Neural crest cell (in vitro differentiated cells): Measurements from ENCODE around the gene GABRG3. TPM values are rescaled to one million over a fixed set of nuclear protein-coding genes. Genes with fewer than 3 reads are reported as not detected.

Experiments
- DNase-seq: peaks from one replicate; pipeline ENCODE4 v3.0.0; 2021; ENCODE audit warnings: low read depth, mixed read lengths, low spot score
- H3K27ac Mint-ChIP-seq: one replicate; pipeline ENCODE4 v1.8.0; 2021; ENCODE audit warnings: mild to moderate bottlenecking, mixed read lengths; ENCODE audit not compliant: unreplicated experiment
- H3K27me3 Mint-ChIP-seq: 2 replicates; pipeline ENCODE4 v1.8.0; 2021; ENCODE audit warnings: low read depth, mild to moderate bottlenecking, mixed read lengths
- H3K36me3 Mint-ChIP-seq: 2 replicates; pipeline ENCODE4 v1.8.0; 2021; ENCODE audit warnings: low read depth, mild to moderate bottlenecking, mixed read lengths
- H3K4me1 Mint-ChIP-seq: 2 replicates; pipeline ENCODE4 v1.8.0; 2021; ENCODE audit warnings: mixed read lengths
- H3K4me3 Mint-ChIP-seq: one replicate; pipeline ENCODE4 v1.8.0; 2021; ENCODE audit warnings: mild to moderate bottlenecking, mixed read lengths
- H3K9me3 Mint-ChIP-seq: 2 replicates; pipeline ENCODE4 v1.8.0; 2021; ENCODE audit warnings: mixed read lengths
- total RNA-seq: library from RNA; stranded (reverse); gene quantifications from 2 replicates; pipeline ENCODE4 v1.2.1, GENCODE V29; 2021
- TF ChIP-seq, protein P1 (sequence below): fragments of 200-600 bp; sonication (generic); conservative IDR thresholded peaks from 2 replicates; pipeline ENCODE4 v1.5.0; 2021; ENCODE audit warnings: antibody characterized with exemption, mild to moderate bottlenecking

Gene GABRG3
- total RNA-seq, 1 donor from 2014 or later: 4.5 TPM

DNA sequence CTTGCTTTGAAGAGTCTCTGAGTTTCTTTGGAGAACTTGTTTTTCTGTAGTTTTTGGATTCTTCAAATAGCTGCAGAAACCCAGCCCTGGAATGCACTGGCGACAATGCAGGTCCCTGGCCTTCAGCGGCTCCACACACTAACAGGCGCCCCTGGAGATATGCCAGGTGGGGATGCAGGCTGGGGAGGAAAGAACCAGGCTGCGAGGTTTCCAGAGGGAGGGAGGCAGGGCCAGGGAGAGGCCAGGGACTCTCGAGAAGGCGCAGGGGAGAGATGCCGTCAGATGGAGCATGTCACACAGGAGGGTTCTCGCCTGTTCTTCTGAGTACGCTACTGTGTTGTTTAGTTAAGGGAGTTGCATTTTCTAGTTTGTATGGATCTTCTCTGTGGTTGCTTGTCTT is 283.1 kb downstream of the GABRG3 start:
- H3K36me3 Mint-ChIP-seq: no peaks in the 10 kb centered on the region
- no peak for DNase-seq
- TF ChIP-seq, protein P1, sequence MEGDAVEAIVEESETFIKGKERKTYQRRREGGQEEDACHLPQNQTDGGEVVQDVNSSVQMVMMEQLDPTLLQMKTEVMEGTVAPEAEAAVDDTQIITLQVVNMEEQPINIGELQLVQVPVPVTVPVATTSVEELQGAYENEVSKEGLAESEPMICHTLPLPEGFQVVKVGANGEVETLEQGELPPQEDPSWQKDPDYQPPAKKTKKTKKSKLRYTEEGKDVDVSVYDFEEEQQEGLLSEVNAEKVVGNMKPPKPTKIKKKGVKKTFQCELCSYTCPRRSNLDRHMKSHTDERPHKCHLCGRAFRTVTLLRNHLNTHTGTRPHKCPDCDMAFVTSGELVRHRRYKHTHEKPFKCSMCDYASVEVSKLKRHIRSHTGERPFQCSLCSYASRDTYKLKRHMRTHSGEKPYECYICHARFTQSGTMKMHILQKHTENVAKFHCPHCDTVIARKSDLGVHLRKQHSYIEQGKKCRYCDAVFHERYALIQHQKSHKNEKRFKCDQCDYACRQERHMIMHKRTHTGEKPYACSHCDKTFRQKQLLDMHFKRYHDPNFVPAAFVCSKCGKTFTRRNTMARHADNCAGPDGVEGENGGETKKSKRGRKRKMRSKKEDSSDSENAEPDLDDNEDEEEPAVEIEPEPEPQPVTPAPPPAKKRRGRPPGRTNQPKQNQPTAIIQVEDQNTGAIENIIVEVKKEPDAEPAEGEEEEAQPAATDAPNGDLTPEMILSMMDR: no peak
- no peak overlapping the region for H3K4me3 Mint-ChIP-seq
- no peaks in the 10 kb centered on the region for H3K27me3 Mint-ChIP-seq
- peaks cover 10% of the 10 kb centered on the region for H3K4me1 Mint-ChIP-seq
- H3K27ac Mint-ChIP-seq: no peak overlapping the region
- no peaks in the 10 kb centered on the region for H3K9me3 Mint-ChIP-seq

DNA sequence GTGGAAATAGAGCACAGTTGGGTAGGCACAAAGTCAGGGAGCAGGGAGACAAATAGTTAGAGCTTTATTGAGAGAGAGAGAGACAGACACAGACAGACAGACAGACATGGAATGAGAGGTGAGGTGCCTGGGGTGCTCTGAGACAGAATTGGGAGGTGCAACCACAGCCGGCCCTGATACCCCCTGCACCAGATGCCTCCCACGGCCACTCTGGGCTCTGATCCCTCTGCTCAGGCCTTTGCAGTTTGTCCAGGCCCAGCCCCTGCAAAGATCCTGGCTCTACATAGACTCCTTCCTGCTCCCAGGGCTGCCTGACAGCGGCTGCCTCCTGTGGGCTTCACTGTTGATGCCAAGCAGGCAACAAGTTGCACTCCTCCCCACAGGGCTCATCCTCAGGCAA is 283.8 kb downstream of the GABRG3 start:
- Mint-ChIP-seq H3K27me3 (no peaks in the 10 kb centered on the region), H3K36me3 (no peaks in the 10 kb centered on the region), H3K9me3 (no peaks in the 10 kb centered on the region), H3K4me3 (no peak overlapping the region), H3K4me1 (peaks cover 6% of the 10 kb centered on the region), H3K27ac (no peak overlapping the region)
- no peak for DNase-seq
- TF ChIP-seq, protein P1: no peak

DNA sequence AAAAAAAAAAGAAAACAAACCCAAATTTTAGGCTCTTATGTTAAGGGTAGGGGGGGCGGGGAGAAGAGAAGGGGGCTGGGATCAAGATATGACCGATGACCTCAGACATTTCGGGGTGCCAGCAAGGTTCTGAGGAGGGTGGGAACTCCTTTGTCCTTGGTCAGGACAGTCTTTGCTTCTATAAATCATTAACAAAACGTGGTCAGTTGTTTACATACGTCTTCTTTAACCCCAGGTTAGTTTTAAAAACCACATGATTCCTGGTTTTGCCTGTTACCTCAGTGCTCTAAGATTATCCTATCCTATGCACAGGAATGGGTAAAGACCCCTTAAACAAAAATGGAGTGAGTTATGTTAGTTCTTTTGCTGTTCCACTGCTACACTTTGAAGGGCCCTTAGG is 285.5 kb downstream of the GABRG3 start:
- Mint-ChIP-seq H3K4me1 (peaks cover 6% of the 10 kb centered on the region), H3K9me3 (no peaks in the 10 kb centered on the region), H3K36me3 (no peaks in the 10 kb centered on the region), H3K27ac (no peak overlapping the region), H3K27me3 (no peaks in the 10 kb centered on the region), H3K4me3 (no peak overlapping the region)
- TF ChIP-seq, protein P1: no peak
- DNase-seq: no peak

DNA sequence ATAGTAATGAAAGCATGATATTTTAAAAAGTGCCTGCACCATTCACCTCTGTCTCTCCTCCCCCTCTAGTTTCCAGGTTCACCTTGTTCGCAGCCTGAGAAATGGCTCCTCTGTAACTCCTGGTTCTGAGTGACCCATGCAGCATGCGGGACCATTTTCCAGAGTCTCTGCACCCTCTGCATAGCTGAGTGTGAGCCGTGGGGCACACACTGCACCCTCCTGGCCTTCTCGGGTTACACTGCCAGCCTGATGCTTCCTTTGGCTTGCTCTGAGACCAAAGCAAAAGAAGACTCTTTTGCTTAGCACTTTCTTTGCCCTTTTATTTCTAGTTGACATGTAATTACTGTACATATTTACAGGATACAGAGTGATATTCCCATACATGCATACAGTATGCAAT is 287.3 kb downstream of the GABRG3 start:
- Mint-ChIP-seq H3K27ac (peak overlapping the region; percentile 46), H3K9me3 (no peaks in the 10 kb centered on the region), H3K4me3 (no peak overlapping the region), H3K36me3 (no peaks in the 10 kb centered on the region), H3K27me3 (no peaks in the 10 kb centered on the region), H3K4me1 (peaks cover 8% of the 10 kb centered on the region)
- DNase-seq: no peak
- TF ChIP-seq, protein P1: no peak

DNA sequence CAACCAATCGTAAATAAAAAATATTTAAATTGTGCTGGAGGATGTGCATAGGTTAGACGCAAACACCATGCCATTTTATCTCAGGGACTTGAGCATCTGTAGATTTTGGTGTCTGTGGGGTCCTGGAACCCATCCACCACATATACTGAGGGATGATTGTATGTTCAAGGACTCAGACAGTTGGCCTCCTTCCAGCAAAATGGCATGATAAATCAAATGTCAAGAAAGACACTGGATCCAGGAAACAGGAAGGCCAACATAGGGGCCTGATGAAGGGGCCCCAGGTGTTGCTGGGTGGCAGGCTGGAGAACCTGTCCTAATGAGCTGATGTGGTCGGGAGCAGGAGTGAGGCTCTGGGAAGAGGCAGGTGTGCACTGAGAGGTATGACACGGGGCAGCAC is 289.5 kb downstream of the GABRG3 start:
- TF ChIP-seq, protein P1: no peak
- H3K9me3 Mint-ChIP-seq: no peaks in the 10 kb centered on the region
- H3K4me1 Mint-ChIP-seq: peaks cover 27% of the 10 kb centered on the region
- DNase-seq: no peak
- no peak overlapping the region for H3K4me3 Mint-ChIP-seq
- H3K27ac Mint-ChIP-seq: no peak overlapping the region
- no peaks in the 10 kb centered on the region for H3K27me3 Mint-ChIP-seq
- H3K36me3 Mint-ChIP-seq: no peaks in the 10 kb centered on the region

DNA sequence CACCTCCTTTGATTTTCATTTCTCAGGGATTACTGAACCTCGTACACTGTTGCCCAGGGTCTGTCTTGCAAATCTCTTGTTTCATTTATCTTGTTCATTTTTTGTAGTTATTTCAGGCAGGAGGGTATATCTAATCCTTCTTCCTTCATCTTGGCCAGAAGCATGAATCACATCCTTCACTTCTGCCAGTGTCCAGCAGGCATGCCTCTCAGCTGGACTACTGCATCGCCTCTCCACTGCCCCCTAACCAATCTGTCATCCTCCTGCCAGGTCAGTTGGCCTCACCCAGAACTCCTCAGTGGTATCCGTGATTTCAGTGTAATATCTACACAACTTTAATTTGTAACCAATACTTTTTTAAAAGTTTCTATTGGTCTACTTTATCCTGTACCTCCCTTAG is 297.9 kb downstream of the GABRG3 start:
- TF ChIP-seq, protein P1: no peak
- no peak for DNase-seq
- Mint-ChIP-seq H3K4me3 (no peak overlapping the region), H3K4me1 (peaks cover 12% of the 10 kb centered on the region), H3K27me3 (no peaks in the 10 kb centered on the region), H3K27ac (no peak overlapping the region), H3K36me3 (peaks cover 2% of the 10 kb centered on the region), H3K9me3 (peaks cover 7% of the 10 kb centered on the region)
